ENCODE results near the gene LGALS8. TPM values are rescaled to one million over a fixed set of nuclear protein-coding genes. Genes with fewer than 3 reads are reported as not detected.
A peak's percentile ranks its signal among the peaks of the same experiment; 100 is the strongest.
"Not testable (repeated sequence)": the region's sequence is repeated elsewhere in the genome, so short reads cannot be mapped to it uniquely, and the experiment has no call there.

LGALS8 gene
- total RNA-seq, 1 experiment from 2014 or later: 221 TPM

DNA sequence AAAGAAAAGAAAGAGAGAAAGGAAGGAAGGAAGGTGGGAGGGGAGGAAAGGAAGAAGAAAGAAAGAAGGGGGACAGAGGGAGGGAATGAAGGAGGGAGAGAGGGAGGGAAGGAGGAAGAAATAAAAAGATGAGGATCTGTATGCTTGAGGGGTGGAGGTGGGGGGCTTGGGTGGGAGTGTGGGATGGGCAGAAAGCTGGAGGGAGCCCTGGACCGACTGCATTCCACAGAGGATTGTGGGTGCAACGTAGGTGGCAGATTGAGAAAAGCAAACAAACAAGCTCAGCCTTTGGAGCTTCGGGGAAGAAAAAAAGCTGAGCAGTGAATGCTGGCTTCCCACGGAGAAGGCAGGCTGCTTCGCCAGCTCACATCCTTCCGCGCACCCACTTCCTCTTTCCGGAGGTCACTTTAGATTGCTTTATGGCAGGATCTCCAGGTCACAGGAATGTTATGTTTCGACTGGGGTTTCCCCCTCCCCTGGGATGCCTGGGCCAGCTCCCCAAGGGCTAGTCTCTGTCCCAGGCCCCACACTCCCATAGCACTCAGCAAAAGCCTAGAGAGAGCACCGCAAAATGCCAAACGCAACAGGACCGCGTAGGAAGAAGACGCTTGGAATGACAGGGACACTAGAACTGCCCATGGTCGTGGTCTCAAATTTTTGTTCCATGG, 20.7 kb upstream of the LGALS8 start:
- Histone ChIP-seq H3K9me3 (ENCODE audit: control insufficient read depth, insufficient read depth, low read depth, low read length) (no peaks in the 10 kb centered on the region), H3K27me3 (ENCODE audit: control insufficient read depth, insufficient read depth, low read length) (no peaks in the 10 kb centered on the region), H3K4me3 (ENCODE audit: low read depth in 2 of 2, low read length in 2 of 2) (peak overlapping the region; percentile 3 to 46; a peak in 3 of 4 replicates), H3K36me3 (ENCODE audit: control insufficient read depth, insufficient read depth, low read length) (no peaks in the 10 kb centered on the region), H3K27ac (ENCODE audit: low read length) (peak overlapping the region; percentile 100), H3K4me1 (ENCODE audit: control insufficient read depth, insufficient read depth, low read length) (peaks cover 47% of the 10 kb centered on the region)
- ATAC-seq (peak; percentile 87), DNase-seq (ENCODE audit: low read depth, low spot score) (peak; percentile 35)
- intact Hi-C loops (cut with micrococcal nuclease; ENCODE audit: unreplicated experiment): no loop called here
- TF ChIP-seq TCF7L2 (IDR thresholded peaks at IDR 0.05; ENCODE audit: low read depth, low read length) (peak; percentile 76), POLR2AphosphoS5 (IDR thresholded peaks at IDR 0.05; ENCODE audit: low read depth, low read length) (peak; percentile 70; the same call in 1 of the 2 replicates), SIN3A (IDR thresholded peaks at IDR 0.05; ENCODE audit: borderline replicate concordance, insufficient read depth, low read depth, low read length) (no peak)
- in situ Hi-C loops (cut with HindIII; ENCODE audit: low pct_unique_long_range_greater_than_20kb, low sequenced_read_pairs): no loop called here
- POLR2A ChIA-PET: interaction anchor here (0.8 kb wide), 1 partner anchor 31 kb away, joined by 29 read pairs; no protein-coding TSS in a partner anchor
- CTCF ChIA-PET: no interaction called here
- no TSS peak for BruUV-seq (replicated peaks)

DNA sequence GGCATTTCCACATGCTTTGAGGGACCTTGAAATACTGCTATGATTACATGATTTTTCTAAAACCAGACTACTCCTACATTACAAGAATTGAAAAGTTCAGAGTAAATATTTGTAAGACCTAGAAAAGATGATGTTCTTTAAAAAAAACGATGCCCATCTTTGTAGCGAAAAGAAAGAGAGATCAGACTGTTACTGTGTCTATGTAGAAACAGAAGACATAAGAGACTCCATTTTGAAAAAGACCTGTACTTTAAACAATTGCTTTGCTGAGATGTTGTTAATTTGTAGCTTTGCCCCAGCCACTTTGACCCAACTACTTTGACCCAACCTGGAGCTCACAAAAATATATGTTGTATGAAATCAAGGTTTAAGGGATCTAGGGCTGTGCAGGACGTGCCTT, 19.4 kb upstream of the LGALS8 start:
- H3K27me3 ChIP-seq (ENCODE audit: control insufficient read depth, insufficient read depth, low read length); POLR2A ChIA-PET; ATAC-seq; in situ Hi-C loops (cut with HindIII; ENCODE audit: low pct_unique_long_range_greater_than_20kb, low sequenced_read_pairs); BruUV-seq (replicated peaks); DNase-seq (ENCODE audit: low read depth, low spot score); H3K36me3 ChIP-seq (ENCODE audit: control insufficient read depth, insufficient read depth, low read length); intact Hi-C loops (cut with micrococcal nuclease; ENCODE audit: unreplicated experiment); H3K4me3 ChIP-seq (ENCODE audit: low read depth in 2 of 2, low read length in 2 of 2); H3K9me3 ChIP-seq (ENCODE audit: control insufficient read depth, insufficient read depth, low read depth, low read length); CTCF ChIA-PET: not testable (repeated sequence)
- peaks cover 47% of the 10 kb centered on the region for H3K4me1 ChIP-seq (ENCODE audit: control insufficient read depth, insufficient read depth, low read length)
- H3K27ac ChIP-seq (ENCODE audit: low read length): peak overlapping the region; percentile 100

DNA sequence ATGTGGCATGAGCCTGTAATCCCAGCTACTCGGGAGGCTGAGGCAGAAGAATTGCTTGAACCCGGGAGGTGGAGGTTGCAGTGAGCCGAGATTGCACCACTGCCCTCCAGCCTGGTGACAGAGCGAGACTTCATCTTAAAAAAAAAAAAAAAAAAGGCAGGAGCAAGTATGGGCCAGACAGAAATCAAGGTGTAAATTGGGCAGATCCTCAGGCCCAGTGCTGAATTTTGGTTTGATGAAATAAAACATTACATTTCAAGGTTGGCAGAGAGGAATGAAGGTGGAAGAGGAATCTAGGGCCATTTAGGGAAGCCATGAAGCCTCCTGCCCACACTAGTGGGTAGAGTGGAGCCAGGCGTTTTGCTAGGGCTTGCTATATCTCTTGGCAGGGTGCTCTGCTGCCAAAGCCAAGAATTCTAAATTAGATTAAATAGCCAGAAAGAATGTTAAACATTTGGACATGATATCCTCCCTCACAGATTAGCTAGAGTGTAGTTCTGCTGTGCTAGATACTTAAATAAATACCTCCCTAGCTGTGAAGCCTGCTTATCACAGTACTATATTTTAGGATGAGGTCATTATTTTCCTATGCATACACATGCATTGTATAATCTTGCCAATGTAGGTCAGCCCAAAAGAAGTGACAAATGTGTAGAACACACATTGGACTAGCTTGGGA, 16.6 kb upstream of the LGALS8 start:
- intact Hi-C loops (cut with micrococcal nuclease; ENCODE audit: unreplicated experiment): no loop called here
- Histone ChIP-seq H3K27ac (ENCODE audit: low read length) (peak overlapping the region; percentile 100), H3K9me3 (ENCODE audit: control insufficient read depth, insufficient read depth, low read depth, low read length) (no peaks in the 10 kb centered on the region), H3K4me1 (ENCODE audit: control insufficient read depth, insufficient read depth, low read length) (peaks cover 51% of the 10 kb centered on the region), H3K36me3 (ENCODE audit: control insufficient read depth, insufficient read depth, low read length) (no peaks in the 10 kb centered on the region), H3K4me3 (ENCODE audit: low read depth in 2 of 2, low read length in 2 of 2) (no peak overlapping the region), H3K27me3 (ENCODE audit: control insufficient read depth, insufficient read depth, low read length) (no peaks in the 10 kb centered on the region)
- ChIA-PET POLR2A (no interaction called here), CTCF (interaction anchor here (0.7 kb wide), 1 partner anchor 1119 kb away, joined by 9 read pairs; no protein-coding TSS in a partner anchor)
- DNase-seq (ENCODE audit: low read depth, low spot score) (no peak), ATAC-seq (peak; percentile 75)
- in situ Hi-C loops (cut with HindIII; ENCODE audit: low pct_unique_long_range_greater_than_20kb, low sequenced_read_pairs): no loop called here
- TF ChIP-seq TCF7L2 (IDR thresholded peaks at IDR 0.05; ENCODE audit: low read depth, low read length): peak; percentile 66
- TF ChIP-seq POLR2AphosphoS5 (IDR thresholded peaks at IDR 0.05; ENCODE audit: low read depth, low read length): peak; percentile 70; the same call in 1 of the 2 replicates
- TF ChIP-seq, protein P1, sequence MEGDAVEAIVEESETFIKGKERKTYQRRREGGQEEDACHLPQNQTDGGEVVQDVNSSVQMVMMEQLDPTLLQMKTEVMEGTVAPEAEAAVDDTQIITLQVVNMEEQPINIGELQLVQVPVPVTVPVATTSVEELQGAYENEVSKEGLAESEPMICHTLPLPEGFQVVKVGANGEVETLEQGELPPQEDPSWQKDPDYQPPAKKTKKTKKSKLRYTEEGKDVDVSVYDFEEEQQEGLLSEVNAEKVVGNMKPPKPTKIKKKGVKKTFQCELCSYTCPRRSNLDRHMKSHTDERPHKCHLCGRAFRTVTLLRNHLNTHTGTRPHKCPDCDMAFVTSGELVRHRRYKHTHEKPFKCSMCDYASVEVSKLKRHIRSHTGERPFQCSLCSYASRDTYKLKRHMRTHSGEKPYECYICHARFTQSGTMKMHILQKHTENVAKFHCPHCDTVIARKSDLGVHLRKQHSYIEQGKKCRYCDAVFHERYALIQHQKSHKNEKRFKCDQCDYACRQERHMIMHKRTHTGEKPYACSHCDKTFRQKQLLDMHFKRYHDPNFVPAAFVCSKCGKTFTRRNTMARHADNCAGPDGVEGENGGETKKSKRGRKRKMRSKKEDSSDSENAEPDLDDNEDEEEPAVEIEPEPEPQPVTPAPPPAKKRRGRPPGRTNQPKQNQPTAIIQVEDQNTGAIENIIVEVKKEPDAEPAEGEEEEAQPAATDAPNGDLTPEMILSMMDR (IDR thresholded peaks at IDR 0.05): no peak
- BruUV-seq (replicated peaks): no TSS peak

DNA sequence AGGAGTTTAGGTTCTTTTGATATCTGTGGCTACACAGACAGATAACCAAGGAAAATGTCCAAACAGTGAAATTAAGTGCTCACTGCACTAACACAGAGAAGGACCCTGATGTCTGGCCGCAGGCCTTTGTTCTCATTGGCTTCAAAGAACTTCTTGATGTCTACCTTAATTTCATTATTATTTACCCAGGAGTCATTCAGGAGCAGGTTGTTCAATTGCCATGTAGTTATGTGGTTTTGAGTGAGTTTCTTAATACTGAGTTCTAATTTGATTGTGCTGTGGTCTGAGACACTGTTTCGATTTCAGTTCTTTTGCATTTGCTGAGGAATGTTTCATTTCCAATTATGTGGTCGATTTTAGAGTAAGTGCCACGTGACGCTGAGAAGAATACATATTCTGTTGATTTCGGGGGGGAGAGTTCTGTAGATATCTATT, 15.2 kb upstream of the LGALS8 start:
- no TSS peak for BruUV-seq (replicated peaks)
- H3K4me3 ChIP-seq (ENCODE audit: low read depth in 2 of 2, low read length in 2 of 2): no peak overlapping the region
- ATAC-seq (no peak), DNase-seq (ENCODE audit: low read depth, low spot score) (no peak)
- in situ Hi-C loops (cut with HindIII; ENCODE audit: low pct_unique_long_range_greater_than_20kb, low sequenced_read_pairs): no loop called here
- ChIA-PET POLR2A (no interaction called here), CTCF (no interaction called here)
- intact Hi-C loops (cut with micrococcal nuclease; ENCODE audit: unreplicated experiment): no loop called here
- no peaks in the 10 kb centered on the region for H3K27me3 ChIP-seq (ENCODE audit: control insufficient read depth, insufficient read depth, low read length)
- H3K36me3 ChIP-seq (ENCODE audit: control insufficient read depth, insufficient read depth, low read length): no peaks in the 10 kb centered on the region
- no peaks in the 10 kb centered on the region for H3K9me3 ChIP-seq (ENCODE audit: control insufficient read depth, insufficient read depth, low read depth, low read length)
- H3K4me1 ChIP-seq (ENCODE audit: control insufficient read depth, insufficient read depth, low read length): peaks cover 47% of the 10 kb centered on the region
- TF ChIP-seq TCF7L2 (IDR thresholded peaks at IDR 0.05; ENCODE audit: low read depth, low read length) (no peak), POLR2AphosphoS5 (IDR thresholded peaks at IDR 0.05; ENCODE audit: low read depth, low read length) (no peak), SIN3A (IDR thresholded peaks at IDR 0.05; ENCODE audit: borderline replicate concordance, insufficient read depth, low read depth, low read length) (no peak)
- TF ChIP-seq, protein P1 (IDR thresholded peaks at IDR 0.05): no peak
- TF ChIP-seq, protein P2, sequence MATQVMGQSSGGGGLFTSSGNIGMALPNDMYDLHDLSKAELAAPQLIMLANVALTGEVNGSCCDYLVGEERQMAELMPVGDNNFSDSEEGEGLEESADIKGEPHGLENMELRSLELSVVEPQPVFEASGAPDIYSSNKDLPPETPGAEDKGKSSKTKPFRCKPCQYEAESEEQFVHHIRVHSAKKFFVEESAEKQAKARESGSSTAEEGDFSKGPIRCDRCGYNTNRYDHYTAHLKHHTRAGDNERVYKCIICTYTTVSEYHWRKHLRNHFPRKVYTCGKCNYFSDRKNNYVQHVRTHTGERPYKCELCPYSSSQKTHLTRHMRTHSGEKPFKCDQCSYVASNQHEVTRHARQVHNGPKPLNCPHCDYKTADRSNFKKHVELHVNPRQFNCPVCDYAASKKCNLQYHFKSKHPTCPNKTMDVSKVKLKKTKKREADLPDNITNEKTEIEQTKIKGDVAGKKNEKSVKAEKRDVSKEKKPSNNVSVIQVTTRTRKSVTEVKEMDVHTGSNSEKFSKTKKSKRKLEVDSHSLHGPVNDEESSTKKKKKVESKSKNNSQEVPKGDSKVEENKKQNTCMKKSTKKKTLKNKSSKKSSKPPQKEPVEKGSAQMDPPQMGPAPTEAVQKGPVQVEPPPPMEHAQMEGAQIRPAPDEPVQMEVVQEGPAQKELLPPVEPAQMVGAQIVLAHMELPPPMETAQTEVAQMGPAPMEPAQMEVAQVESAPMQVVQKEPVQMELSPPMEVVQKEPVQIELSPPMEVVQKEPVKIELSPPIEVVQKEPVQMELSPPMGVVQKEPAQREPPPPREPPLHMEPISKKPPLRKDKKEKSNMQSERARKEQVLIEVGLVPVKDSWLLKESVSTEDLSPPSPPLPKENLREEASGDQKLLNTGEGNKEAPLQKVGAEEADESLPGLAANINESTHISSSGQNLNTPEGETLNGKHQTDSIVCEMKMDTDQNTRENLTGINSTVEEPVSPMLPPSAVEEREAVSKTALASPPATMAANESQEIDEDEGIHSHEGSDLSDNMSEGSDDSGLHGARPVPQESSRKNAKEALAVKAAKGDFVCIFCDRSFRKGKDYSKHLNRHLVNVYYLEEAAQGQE (IDR thresholded peaks at IDR 0.05; ENCODE audit: insufficient read depth in 1 of 2, low read depth in 2 of 2, low read length in 1 of 2): no peak
- H3K27ac ChIP-seq (ENCODE audit: low read length): peak overlapping the region; percentile 100
